NCI-H748 (cell line): Measurements from ENCODE around the gene NUBP2.

ENCODE experiments used
- DNase-seq: peaks from one replicate; lab custom pipeline; 2025; ENCODE audit not compliant: unreplicated experiment; lab: John Stamatoyannopoulos, UW

Gene NUBP2

GRCh38 chr16:1781758-1782407 lies 877 bp upstream of the NUBP2 start:
- peak; percentile 43 for DNase-seq

- no peak for DNase-seq
Observed at GRCh38 chr16:1784977-1785845, 2.5 kb downstream of the NUBP2 start.

- DNase-seq = no peak
Observed at GRCh38 chr16:1785846-1786170, 3.0 kb downstream of the NUBP2 start.

GRCh38 chr16:1786242-1787055 lies 3.7 kb downstream of the NUBP2 start:
- DNase-seq = no peak

- no peak for DNase-seq
Observed at GRCh38 chr16:1787056-1787321, 4.2 kb downstream of the NUBP2 start.

GRCh38 chr16:1787322-1788094 lies 4.7 kb downstream of the NUBP2 start:
- DNase-seq = no peak

- DNase-seq = no peak
Observed at GRCh38 chr16:1788095-1788707, 5.4 kb downstream of the NUBP2 start.

- DNase-seq = no peak
Observed at GRCh38 chr16:1788708-1789100, 5.9 kb downstream of the NUBP2 start.

- DNase-seq = no peak
Observed at GRCh38 chr16:1789643-1790045, 6.9 kb downstream of the NUBP2 start.

GRCh38 chr16:1790261-1790610 lies 7.5 kb downstream of the NUBP2 start:
- DNase-seq = no peak

- no peak for DNase-seq
Observed at GRCh38 chr16:1790611-1791255, 8.0 kb downstream of the NUBP2 start.

GRCh38 chr16:1791256-1791942 lies 8.6 kb downstream of the NUBP2 start:
- no peak for DNase-seq

GRCh38 chr16:1791943-1792812 lies 9.4 kb downstream of the NUBP2 start:
- no peak for DNase-seq

- DNase-seq = no peak
Observed at GRCh38 chr16:1792836-1793577, 10.2 kb downstream of the NUBP2 start.

- no peak for DNase-seq
Observed at GRCh38 chr16:1793578-1794220, 10.9 kb downstream of the NUBP2 start, which contains the start of gene IGFALS. TSS of gene IGFALS (minus strand) at chr16:1793705. CDS start at chr16:1793652, 53 bp downstream.

GRCh38 chr16:1794221-1794871 lies 11.6 kb downstream of the NUBP2 start:
- no peak for DNase-seq
